Measurements from ENCODE around the gene TPM1.
"Not testable (repeated sequence)": the region's sequence is repeated elsewhere in the genome, so short reads cannot be mapped to it uniquely, and the experiment has no call there.

TPM1 gene

DNA sequence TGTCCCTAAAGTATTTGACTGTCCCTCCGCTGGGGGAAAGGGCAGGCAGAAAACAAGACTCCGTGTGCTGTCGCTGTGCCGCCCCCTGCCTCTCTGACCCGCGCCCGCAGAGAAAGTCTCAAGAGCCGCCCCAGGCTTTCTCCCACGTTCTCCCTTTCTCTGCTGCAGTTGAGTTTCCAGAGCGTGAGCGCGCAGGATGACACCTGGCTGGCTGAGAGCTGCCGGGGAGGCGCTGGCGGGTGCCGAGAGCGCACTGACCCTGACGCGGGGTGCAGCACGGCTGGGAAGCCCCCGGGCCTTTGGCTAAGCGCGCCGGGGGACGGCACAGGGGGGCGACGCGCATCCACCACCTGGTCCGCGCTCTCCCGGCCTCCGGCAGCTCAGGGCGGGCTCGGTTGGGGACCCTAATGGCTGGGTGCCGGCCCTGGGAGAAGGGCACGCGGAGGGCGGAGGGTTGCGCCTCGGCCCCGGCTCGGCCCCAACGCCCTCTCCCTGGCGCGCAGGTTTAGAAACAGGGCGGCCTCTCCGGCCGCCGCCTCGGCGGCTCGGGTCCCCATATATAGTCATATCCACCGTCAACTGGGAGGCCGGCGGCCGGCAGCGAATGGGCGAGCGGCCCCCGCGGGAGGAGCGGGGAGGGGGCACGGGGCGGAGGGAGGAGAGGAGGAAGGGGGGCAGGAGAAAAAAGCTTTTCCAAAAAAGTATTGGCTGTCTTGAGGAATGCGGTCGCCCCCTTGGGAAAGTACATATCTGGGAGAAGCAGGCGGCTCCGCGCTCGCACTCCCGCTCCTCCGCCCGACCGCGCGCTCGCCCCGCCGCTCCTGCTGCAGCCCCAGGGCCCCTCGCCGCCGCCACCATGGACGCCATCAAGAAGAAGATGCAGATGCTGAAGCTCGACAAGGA lies at the start of gene TPM1:
Gene TPM1, plus strand, starts transcription at position 774 of the 903 bp plus-strand sequence. Its CDS starts 83 bp downstream, at position 857.
- DNase-seq = peak in 1 of 2 experiments; percentile 28

- DNase-seq = no peak
Observed at GRCh38 chr15:62993066-62993465, 49.5 kb upstream of the TPM1 start.

GRCh38 chr15:62993632-62994031 lies 48.9 kb upstream of the TPM1 start:
- DNase-seq = not testable (repeated sequence)

DNA sequence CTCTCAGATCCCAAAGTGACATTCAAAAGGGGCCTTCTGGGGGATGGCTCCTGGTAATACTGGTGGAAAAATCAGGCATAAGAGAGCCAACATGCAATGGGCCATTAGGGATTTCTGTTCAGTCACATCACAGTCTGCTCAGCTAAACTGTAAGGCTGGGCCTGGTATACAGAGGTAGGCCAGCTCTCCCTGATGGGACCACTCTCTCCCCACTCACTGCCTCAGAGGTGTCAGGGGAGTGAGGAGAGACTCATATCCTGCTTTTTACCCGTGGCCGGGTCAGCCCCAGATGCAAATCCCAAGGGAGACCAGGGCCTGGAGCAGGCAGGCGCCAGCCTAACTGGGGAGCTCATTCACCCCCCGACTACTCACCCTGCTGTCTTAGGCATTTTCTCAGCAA lies 48.1 kb upstream of the TPM1 start:
- no peak for DNase-seq

- DNase-seq = no peak
Observed at GRCh38 chr15:62994975-62995681, 47.4 kb upstream of the TPM1 start.

GRCh38 chr15:62997441-62997840 lies 45.1 kb upstream of the TPM1 start:
- no peak for DNase-seq

GRCh38 chr15:62998262-62998890 lies 44.2 kb upstream of the TPM1 start:
- DNase-seq = no peak

DNA sequence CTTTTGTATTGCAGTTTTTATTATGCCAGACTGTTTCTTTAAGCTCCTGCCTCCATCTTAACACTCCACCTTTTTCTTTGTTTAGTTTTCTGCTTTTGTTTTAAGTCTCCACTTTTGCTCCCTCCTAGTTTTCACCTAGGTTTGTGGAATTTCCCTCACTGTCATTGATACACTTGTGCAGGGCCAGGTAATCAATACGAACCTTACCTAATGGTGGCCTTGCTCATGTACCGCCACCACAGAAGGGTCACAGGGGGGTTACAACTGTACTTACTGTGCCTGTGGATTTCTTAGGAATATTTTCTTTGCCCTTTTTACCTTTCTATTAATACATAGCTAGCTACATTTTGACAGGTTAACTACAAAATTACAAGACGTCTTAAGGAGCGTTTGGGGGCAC lies 43.4 kb upstream of the TPM1 start:
- no peak for DNase-seq

DNA sequence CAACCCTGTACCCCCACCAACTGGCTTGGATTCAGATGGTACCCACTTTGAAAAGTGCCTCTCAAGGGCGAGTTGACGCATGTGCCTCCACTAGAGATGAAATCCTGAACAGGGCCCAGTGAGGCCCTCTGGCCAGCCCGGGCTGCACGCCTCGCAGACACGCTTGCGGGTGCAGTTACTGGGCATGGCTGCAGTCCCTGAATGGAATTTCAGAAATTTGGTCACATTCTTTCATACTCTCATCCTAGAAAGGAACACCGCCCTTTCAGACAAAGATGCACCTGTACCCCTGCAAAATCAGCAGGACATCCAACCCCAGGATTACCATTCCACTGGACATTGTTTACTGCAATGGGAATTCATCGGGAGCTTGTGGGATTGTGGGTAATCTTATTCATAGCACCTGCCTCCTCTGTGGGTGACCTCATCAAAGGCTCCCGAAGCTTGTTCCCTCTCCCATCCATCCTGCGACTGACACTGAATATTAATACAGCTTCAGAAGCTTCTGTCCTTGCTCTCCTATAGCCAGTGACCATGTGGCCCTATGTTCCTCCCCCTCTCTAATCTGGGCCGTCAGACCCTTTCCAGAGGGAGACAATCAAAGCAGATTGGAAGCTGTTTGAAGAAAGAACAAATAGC lies 42.5 kb upstream of the TPM1 start:
- no peak for DNase-seq

GRCh38 chr15:63000706-63001105 lies 41.8 kb upstream of the TPM1 start:
- no peak for DNase-seq

GRCh38 chr15:63004211-63004610 lies 38.3 kb upstream of the TPM1 start:
- DNase-seq = no peak

- no peak for DNase-seq
Observed at GRCh38 chr15:63006032-63006878, 36.3 kb upstream of the TPM1 start.

DNA sequence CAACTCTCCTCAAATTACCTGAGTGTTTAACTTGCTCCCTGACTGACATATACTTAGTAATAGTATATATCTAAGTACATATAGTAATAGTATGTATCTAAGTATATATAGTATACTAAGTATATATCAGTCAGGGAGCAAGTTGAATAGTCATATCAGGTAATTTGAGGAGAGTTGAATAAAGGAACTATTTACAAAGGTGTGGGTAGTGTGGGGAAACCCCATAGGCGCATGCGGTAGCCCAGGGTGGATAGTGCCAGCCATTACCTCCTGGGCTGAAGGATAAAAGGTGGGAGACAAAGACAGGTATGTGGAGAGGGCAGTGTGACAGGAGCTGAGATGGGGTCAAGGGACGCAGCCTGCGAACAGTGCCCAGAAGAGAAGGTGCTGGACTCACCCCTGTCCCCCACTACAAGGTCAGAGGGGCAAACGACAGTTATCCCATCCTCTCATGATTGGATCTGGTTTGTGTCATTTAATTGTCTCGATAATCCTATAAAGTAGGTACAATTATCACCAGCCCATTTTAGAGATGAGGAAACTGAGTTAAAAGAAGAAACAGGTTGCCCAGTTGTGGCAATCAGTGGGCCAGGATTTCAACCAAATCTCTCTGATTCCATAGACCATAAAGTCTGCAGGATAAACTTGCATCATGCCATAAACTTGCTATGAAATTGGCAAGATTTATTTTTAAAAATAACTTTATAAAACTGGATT lies 34.1 kb upstream of the TPM1 start:
- no peak for DNase-seq

DNA sequence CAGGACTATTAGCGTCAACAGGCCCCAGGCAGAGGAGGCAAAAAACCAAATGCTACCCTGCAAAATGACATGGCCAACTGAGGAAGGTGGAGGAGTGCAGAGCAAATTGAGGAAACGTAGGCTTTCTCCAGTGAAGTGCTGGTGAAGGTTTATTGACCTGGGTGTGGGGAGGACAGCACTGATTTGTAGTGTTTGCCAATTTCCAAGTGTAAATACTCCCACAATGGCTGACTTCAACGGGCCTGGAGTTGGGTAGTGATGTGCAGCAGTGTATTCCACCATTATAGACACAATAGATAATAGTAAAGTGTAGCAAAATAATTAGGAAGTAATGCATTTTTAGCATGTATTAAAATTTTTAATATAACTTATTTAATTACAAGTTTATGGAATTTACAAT lies 32.2 kb upstream of the TPM1 start:
- no peak for DNase-seq

DNA sequence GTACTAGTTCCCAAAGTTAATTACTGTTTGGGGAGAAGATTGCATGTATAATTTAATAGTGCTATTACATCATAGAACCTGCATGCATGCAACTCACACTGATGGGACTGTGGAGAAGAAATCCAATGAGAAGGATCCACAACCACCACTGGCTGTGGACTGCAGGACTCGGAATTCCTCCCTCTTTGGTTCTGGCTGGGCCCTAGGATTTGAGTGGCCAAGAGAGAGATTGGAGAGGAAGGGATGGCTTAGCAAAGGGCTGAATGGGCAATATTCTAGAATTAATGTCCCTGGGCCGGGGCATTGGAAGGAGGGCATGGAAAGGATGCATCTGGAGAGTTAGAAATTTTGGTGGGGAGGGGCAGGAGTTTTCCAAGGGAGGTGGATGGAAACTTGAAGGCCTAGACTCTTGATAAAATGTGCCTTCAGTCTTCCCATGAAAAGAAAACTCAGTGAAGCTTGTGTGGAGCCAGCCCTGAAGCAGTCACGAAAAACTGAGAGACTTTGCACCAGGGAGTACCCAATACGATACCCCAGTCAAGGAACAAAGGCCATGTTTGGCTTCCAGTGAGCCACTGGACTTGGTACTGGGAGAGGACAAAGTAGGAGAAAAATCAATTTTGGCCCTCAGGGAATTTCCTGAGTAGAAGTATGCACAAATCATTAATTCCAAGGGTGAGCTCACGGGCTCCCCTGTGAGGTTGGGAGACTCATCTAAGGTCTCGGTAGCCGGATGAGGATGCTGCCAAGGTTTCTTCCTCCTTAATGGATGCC lies 31.4 kb upstream of the TPM1 start:
- no peak for DNase-seq

GRCh38 chr15:63012444-63012843 lies 30.1 kb upstream of the TPM1 start:
- DNase-seq = no peak

- no peak for DNase-seq
Observed at GRCh38 chr15:63013052-63013808, 29.3 kb upstream of the TPM1 start.

DNA sequence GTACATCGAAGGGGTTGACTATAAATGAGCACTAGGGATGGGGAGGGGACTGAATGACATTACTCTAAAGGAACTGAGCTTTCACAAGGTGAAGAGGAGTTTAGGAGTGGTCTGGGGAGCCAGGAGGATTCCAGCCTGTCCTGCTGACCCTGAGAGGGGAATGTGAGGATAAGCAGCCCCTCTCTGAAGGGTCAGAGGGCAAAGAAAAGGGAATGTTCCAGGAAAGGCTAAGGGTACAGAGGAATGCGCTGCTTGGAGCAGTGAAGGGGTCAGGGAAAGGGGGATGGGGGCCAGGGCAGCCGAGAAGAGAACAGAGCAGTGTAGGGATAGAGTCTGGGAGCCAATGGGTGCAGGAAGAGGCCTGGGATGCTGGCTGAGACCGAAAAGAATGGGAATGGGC lies 28.0 kb upstream of the TPM1 start:
- DNase-seq = no peak

DNA sequence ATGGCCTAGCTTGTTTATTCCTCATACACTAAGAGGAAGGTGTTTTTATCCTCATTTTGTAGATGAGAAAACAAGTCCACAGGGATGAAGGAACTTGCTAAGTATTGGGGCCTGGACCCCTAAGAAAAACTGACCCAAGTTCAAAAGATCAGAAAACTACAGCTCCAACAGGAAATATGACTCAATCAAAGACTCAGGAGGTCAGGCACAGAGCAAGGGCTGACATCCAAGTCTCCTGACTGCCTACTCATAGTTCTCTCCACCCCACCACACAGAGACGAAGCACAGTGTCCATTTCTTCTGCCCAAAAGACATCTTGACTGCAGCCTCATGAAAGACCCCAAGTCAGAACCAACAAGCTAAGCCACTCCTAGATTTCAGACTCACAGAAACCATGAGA lies 26.9 kb upstream of the TPM1 start:
- no peak for DNase-seq

DNA sequence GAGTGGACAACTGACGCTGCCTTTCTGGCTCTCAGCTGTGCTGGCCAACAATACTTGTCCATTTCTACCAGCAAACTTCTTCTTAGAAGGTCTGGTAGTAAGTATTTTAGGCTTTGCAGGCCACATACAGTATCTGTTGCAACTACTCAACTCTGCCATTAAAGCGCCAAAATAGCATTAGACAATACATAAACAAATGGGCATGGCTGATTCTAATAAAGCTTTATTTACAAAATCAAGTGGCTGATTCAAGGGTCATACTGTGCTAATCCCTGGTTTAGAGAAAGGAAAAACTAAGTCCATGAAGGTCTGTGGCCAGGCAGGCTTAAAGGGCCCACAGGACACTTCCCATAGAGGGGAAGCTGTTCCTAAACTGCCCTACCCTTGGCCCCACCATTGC lies 26.3 kb upstream of the TPM1 start:
- DNase-seq = no peak
